ENCODE results near the gene ITGB5.

ITGB5 gene

DNA sequence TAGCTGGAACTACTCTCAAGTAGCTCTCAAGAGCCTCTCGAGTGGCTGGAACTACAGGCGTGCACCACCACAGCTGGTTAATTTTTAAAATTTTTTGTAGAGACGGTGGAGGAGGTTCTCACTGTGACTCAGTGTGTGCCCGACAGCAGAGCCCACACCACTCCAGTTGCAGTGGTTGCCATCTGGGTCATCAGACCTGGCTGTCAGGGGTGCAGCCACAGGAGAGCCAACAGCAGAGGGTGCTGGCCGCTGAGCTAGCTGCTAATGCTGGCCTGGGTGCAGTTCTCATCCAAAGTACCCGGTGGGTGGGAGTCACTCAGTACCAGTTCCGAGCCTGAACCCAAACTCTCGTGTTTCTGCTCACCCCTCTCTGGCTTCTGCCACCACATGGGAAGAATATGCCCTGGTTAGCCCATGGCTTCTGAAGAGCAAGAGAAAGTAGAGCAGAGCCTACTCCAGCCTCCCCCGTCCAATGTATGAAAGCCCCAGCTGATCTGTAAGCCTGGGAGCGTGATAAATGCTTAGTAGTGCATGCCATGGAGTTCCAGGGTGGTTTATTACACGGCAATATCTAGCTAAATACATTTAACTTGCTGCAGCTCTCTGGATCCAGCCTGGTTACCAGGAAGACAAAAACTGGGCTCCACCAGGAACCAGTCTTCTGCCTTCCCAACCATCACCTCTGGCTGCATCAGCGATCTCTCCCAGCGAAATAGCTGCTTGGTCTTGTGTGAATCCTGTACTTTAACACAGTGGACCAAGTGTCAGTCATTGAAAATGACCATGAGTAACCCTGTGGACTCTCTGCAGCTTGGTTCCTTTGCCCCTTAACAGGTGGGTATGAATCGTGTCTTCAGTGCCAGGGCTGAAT is 139.8 kb downstream of the ITGB5 start:
- DNase-seq = no peak

- no peak for DNase-seq
Measured at GRCh38 chr3:124745756-124746155, 141.4 kb downstream of the ITGB5 start.

GRCh38 chr3:124741027-124741426 is 146.1 kb downstream of the ITGB5 start:
- no peak for DNase-seq

DNA sequence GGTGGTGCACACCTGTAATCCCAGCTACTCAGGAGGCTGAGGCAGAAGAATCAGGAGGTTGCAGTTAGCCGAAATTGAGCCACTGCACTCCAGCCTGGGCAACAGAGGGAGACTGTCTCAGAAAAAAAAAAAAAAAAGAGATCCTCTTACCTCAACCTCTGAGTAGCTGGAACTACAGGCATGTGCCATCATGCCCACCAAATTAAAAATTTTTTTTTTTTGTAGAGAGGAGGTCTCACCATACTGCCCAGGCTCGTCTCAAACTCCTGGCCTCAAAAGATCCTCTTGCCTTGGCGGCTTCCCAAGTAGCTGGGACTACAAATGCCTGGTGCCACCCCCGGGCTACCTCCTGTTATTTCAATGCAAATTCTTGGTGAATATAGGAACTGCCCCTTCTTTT is 155.4 kb downstream of the ITGB5 start:
- no peak for DNase-seq

GRCh38 chr3:124730941-124731297 is 156.2 kb downstream of the ITGB5 start:
- no peak for DNase-seq

- DNase-seq = peak; percentile 67
Measured at GRCh38 chr3:124730129-124730940, 156.8 kb downstream of the ITGB5 start, which contains the start of gene UMPS. TSS of gene UMPS (plus strand) at chr3:124730452. CDS start at chr3:124730472, 20 bp downstream.

DNA sequence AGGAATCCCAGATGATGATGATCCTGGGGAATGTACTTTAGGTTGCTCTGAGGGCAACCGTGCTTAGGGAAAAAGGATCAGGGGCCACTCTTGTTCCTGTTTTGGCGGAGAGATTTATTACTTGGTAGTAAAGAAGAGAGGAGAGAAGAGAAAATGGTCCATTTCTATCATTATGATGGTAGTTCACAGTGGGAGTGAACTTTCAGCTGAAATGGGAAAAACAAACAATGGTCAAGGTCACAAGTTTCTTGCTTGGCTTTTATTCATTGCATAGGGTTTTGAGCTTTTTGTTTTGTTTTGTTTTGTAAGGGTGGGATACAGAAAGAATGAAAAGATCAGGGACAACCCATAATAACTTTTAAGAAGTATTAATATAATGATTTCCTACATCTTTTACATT is 164.6 kb downstream of the ITGB5 start:
- DNase-seq = no peak

DNA sequence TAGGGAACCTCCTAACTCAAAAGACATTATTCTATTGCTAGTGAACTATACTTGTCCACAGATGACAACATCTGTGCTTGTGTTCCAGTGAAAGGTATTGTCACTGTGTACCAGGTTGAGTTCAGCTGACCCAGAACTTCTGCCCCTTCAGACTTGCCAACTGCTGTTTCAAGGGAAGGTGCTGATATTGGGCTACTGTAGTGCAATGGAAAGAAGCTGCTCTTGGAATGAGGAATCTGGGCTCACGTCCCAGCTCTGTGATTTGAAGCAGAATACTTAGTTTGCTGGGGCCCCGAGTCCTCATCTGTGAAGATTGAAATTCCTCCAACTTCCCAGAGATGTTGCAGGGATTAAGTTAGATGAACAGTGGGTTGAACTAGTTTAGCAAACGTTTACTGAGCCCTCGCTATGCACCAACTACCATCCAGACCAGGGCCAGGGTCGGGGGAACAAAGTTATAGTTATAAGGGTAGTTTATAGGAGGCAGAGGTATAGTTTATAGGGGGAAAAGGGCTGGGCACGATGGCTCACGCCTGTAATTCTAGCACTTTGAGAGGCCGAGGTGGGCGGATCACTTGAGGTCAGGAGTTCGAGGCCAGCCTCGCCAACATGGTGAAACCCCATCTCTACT is 172.8 kb downstream of the ITGB5 start:
- no peak for DNase-seq
